HG03354 (cell line): ENCODE measurements around the gene PNMT.
A peak's percentile ranks its signal among the peaks of the same experiment; 100 is the strongest.

Source experiments
- ATAC-seq: cut with Tn5 transposase; IDR thresholded peaks from one replicate; pipeline ENCODE4 v1.9.1; 2021; ENCODE audit warnings: mild to moderate bottlenecking; ENCODE audit not compliant: unreplicated experiment, poor library complexity, severe bottlenecking

Gene PNMT

DNA sequence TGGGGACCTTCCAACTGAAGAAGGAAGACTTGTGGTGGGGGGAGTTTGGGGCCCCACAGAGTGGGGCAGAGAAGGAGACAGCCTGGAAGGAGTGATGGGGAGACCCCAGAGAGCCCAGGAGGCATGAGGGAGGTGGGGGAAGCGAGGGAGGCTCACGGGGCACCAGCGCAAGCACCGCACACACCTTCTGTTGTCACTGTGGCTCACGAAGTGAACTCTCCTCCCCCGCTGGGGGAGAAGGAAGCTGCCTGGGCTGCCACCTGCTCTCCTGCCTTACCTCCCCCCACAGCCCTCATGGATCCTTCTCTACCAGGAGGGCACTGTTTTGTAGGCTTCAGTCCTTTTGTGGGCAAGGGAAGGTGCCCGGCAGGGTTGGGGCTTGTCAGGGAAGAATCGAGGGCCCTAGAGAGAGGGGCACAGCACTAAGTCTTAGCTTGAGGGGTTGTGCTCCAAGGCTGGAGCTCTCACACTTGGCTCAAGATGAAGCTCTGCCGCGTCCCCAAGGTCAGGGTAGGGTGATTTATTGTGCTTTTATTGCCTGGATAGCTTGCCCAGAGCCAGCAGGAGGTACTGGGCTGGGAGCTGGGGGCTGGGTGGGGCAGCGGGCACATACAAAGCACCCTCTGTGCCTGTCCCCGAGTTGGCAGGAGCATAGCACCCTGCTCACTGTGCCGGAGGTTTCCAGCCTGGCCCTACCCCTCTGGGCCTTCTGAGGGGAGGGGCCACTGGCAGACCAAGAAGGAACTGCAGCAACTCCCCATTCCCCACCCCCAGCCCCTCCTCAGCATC is 35.9 kb upstream of the PNMT start:
- ATAC-seq, result no peak

DNA sequence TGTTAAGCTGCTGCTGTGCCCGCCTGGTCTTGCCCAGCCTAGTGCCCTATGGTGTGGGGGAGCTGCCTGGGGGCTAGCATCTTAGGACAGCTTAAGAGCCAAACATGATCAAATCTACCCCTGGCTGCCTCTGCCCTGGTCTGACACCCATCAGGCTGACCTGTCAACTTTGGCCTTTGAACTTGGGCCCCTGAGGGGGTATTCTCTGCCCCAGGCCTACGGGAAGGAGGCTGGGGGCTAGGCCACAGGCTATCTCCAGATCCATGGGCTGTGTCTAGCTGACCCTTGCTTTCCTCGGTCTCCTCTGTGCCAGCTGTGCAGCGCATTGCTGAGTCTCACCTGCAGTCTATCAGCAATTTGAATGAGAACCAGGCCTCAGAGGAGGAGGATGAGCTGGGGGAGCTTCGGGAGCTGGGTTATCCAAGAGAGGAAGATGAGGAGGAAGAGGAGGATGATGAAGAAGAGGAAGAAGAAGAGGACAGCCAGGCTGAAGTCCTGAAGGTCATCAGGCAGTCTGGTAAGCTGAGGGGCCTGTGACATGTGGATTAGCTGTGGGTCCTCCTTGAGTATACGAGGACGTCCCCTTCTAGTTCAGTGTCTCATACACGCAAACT is 34.6 kb upstream of the PNMT start:
- ATAC-seq, result no peak

DNA sequence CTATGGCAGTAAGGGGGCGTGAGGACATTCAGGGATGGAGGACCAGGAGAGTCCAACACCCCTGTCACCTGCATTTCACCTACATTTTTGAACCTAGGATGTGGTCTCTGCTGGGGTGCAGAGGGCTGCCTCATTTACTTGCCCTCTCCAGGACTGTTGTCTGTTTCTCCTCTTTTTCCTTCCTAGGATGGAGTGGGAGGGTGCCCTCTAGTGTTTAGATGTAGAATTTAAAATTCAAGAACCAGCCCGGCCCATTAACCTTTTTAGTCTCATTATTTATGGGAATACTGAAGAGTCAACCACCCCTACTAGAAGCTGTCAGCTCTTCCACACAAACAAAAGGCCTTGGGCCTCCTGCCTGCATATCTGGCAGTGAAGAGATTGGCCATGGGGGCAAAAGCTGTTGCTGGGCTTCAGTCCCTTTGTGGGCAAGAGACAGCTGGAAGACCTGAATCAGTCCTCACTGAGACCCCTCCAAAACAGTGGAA is 33.8 kb upstream of the PNMT start:
- ATAC-seq, result no peak

GRCh38 chr17:39635614-39636176 is 32.6 kb upstream of the PNMT start:
- ATAC-seq, result no peak

- ATAC-seq, result peak; percentile 9
Observed at GRCh38 chr17:39636587-39636926, 31.7 kb upstream of the PNMT start.

DNA sequence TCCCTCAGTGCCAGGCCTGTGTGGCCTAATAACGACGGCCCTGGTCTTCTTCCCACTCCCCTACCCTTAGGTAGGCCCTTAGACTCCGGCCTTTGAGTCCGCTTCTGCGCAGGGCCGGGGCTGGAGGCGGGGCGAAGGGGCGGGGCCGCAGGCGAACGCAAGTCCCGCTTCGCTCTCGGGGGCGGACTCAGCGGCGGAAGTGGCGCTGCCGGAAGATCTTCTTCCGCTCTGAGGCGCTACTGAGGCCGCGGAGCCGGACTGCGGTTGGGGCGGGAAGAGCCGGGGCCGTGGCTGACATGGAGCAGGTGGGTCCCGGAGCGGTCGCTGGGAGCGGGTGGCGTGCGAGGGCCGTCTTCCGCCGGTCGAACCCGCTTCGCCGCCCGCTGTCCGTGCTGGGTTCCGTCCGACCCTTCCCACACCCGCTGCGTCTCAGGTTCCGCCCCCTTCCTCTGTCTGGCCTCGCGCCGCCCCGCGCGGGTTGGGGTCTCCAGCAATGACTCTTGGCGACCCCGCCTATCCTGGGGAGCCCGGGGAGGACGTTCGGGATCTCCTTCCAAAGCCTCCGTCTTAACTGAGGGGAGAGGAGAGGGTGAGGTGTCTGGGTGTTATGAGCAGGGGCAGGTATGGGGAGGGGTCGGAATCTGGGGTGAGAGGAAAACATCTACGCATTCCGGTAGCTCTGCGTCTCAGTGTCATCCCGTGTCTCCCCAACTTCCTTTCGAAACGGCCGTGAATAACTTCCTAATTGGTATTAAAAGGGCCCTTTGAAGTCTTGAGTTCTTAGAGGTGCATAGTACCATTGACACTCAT is 31.1 kb upstream of the PNMT start, which contains the start of gene STARD3:
Gene STARD3, plus strand, starts transcription at position 218 of the 810 bp plus-strand sequence. CDS start 16,388 bp downstream, outside the sequence.
- peak; percentile 80 for ATAC-seq

DNA sequence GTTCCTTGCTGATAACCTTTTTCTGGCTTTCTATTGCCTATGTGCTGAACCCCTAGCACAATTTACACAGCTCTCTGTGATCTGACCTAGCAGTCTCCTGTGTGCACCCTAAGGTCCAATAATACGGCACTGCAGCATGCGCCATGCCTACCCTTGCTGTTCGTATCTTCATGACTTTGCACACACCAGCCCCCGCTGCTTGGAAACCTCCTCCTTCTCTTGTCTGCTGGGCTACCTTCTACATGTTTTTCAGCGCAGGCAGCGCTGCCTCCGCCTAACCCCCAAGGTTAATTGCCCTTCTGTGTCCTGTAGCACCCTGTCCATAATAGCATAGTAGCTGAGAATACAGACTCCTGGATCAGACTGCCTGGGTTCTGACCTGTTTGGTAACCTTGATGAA is 29.9 kb upstream of the PNMT start:
- ATAC-seq, result no peak

GRCh38 chr17:39639043-39639442 is 29.2 kb upstream of the PNMT start:
- ATAC-seq, result no peak

DNA sequence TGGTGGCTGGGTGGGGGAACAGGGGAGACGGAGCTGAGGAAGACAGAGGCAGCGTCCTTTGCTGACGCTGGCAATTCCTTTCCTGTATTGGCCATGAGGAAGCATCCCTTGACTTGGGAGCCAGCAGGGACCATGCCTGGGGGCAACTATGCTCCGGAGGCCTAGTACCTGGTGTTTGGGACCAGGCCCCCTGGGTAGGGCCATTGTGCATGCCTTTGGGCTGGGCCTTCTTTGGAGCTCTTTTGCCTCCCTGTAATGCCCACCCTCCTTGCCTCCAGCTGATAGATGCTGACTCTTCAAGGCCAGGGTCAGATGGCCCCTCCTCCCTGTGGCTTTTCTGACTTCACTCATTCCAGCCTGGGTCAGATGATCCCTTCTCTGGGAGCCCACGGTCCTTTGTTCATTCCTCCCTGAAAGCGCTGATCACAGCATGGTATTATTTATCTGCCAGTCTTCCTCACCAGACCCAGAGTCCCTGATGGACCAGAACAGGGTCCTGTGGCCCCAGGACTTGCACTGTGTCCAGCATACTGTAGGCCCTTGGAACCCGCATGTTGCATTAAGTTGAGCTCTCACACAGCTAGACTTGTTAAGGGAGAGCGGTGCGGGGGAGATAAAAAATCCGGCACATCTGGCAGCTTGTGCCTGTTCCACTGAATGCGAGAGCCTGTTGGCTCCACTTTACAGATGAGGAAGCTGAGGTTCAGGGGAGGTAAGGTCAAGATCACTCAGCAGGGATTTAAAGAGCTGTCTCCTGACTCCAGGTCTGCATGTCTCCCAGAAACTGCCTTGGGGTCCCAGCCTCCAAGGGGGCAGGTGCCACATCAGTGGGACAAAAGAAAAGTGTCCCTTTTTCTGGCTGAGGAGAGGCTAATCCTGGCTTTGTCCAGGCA is 28.4 kb upstream of the PNMT start:
- ATAC-seq, result no peak

GRCh38 chr17:39640591-39641031 is 27.6 kb upstream of the PNMT start:
- no peak for ATAC-seq

- no peak for ATAC-seq
Observed at GRCh38 chr17:39641097-39641496, 27.2 kb upstream of the PNMT start.

GRCh38 chr17:39641883-39642282 is 26.4 kb upstream of the PNMT start:
- no peak for ATAC-seq

DNA sequence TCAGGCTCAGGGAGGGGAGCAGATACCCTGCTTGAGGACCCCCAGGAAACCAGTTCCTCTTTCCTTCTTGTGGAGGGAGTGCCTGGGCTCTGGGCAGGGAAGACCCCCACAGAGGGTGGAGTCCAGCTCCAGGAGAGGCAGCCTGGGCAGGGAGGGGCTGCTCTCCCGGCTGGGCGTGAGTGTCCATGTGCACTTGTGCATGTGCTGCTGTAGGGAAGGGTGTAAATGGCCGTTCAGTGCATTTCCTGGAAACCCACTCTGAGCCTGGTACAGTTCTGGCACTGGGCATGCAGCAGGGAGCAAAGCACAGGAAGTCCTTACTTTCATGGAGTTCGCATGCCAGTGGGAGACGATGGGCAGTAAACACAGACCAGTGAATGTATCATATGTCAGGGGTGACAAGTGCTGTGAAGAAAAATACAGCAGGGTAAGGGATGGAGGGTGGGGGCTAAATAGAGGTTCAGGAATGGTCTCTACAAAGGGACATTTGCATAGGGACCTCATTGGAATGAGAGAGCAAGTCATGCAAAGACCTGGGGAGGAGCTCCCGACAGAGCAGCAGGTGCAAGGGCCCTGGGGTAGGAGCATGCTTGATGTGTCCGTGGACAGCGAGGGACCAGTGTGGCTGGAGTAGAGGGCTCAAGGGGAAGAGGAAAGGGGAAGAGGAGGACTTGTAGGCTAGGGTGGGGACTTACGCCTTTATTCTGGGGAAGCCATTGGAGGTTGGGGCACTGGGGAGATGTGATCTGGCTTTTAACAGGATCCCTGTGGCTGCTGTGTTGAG is 25.8 kb upstream of the PNMT start:
- no peak for ATAC-seq

DNA sequence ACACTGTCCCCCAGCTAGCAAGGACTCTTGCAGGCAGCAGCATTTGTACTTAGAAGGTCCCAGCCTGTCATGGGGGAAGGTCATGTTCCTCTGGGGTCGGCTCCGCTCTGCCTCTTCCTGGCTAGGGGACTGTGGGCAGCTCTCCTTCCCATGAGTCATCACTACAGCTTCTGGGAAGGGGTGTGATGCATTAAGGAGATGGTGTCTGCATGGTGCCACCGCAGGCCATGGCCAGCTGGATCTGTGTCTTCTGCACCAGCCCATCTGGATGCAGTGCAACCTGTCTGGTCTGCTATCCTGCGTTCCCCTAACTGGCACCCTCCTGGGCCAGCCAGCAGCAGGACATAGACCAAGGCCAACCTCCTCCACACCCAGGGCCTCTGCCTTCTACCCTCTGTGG is 25.0 kb upstream of the PNMT start:
- ATAC-seq, result no peak

DNA sequence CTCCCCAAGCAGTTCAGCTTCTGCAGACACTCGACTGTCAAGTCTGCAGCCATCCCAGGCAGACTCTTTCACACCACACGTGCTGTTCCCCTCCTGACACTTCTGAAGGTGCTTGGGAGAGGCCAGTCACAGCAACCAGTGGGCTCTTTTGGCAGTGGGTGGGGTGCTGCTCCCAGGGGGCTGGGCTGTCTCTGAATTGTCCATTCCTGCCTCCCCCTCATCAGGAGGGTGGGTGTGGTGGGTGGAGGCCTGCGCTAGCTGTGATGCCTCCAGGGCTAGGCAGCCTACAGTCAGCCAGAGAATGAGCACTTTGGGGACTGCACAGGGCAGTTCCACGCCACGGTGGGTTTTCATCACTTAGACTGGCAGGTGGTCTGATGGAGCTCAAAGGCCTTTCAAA is 21.0 kb upstream of the PNMT start:
- no peak for ATAC-seq

DNA sequence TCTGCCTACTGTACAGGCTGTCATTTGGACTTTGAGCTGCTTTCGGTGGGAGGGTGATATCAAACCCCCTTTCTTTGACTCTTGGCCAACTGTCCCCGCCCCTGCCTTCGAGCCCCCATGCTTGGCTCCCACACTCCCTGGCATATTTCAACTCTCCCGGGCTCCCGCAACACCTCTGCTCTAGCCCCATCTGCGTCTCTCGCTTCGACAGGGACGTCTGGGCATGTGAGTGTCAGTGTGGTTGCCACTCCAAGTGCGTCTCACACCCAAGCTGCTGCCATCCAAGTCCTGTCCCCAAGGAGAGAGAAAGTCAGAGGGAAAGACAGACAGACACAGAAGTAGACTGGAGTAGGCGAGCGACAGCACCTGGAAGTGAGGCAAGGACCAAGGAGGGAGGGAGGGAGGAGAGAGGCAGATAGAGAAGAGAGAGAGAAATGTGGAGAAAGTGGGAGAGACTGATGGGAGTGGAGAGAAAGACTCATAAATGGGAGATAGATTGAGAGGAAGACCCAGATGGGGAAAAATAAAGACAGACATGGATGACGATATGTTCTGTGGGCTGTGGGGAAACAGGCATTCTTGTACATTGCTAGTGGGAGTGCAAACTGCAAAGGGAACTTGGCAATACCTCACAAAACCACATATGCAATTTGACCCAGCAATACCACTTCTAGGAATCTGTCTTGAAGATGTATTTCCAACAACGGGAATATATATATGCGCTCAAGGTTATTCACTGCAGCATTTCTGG is 19.5 kb upstream of the PNMT start:
- ATAC-seq, result no peak

DNA sequence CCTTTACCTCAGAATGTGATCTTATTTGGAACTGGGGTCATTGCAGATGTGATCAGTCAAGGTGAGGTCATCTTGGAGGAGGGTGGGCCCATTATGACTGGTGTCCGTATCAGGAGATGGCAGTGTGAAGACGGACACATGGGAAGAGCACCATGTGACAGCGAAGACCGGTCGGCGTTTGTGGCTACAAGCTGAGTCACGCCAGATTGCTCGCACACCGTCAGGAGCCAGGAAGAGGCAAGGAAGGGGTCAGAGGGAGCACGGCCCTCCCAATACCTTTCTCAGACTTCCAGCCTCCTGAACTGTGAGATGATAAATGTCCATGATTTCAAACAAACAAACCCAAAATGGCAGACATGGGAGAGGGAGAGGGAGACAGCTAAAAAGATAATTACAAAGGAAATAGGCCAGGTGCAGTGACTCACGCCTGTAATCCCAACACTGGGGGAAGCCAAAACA is 18.1 kb upstream of the PNMT start:
- no peak for ATAC-seq
